ENCODE results near the gene BRD3. TPM values are rescaled to one million over a fixed set of nuclear protein-coding genes. Genes with fewer than 3 reads are reported as not detected.
"Not testable (repeated sequence)": the region's sequence is repeated elsewhere in the genome, so short reads cannot be mapped to it uniquely, and the experiment has no call there.

BRD3 gene
- total RNA-seq, 1 experiment from 2014 or later, result 2.5 TPM

DNA sequence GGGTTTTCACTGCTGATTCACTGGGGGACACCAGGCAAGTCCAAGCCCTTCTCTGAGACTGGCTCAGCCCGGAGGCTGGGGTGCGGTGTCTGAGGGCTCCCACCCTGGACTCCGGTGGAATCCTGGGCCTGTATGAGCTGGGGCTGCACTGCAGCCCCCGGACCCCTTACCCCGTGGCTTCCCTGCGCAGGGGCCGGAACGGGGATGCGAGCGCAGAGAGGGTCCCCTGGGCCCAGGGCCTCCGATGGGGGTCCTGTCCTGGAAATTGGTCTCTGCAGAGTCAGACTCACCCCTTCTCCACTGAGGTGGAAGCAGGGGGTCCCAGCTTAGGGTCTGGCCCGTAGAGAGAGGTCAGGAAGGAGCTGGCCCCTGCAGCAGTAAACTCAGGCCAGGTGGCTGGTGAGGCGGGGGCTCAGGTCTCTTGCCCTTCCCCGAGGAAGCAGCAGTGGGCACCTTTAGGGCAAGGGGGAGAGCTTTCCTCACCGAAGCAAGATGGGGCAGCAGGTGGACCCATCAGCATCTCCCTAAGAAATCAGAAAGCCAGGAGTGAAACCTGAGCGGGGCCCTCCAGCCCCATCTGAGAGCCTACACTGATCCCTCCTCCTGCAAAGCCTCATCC lies 74.1 kb downstream of the BRD3 start:
- no peak for DNase-seq (ENCODE audit: low spot score)

DNA sequence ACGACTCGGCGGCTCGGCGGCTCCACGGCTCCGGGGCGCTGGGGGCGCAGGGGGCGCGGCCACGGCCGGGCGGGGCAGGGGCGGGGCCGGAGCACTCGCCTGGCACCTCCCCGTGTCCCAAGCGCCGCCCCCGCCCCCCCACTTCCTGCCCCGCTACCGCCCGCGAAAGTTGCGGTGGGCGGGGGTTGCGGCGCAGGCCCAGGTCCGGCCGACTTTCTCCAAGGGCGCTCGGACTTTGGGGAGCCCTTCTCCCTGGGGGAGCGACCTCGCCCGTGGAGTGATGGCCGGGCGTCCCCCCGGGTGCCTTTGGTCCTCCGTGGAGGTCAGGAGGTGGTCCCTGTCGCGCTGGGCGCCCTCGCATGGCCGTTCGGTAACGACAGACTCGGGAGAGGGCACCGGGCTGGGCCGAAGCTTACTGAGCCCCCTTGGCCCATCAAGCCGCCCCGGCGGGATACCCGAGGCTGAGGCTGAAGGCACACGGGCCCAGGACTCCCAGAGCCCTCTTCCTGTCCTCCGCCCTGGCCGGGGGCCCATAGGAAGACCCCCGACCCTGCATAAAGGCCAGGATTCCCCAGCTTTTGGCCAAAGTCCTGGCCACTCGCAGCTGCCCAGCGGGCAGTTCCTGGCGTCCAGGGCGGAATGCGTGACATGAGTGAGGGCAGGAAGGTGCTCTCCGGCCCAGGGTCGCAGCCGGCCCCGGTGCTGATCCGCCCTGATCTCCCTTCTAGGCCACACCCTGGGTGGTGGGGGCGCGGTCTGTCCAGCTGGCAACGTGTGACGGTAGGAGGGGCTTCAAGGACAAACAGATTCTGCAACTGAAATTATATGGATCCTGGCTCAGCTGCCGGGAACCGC lies 74.8 kb downstream of the BRD3 start:
- peak; percentile 81 for DNase-seq (ENCODE audit: low spot score)

DNA sequence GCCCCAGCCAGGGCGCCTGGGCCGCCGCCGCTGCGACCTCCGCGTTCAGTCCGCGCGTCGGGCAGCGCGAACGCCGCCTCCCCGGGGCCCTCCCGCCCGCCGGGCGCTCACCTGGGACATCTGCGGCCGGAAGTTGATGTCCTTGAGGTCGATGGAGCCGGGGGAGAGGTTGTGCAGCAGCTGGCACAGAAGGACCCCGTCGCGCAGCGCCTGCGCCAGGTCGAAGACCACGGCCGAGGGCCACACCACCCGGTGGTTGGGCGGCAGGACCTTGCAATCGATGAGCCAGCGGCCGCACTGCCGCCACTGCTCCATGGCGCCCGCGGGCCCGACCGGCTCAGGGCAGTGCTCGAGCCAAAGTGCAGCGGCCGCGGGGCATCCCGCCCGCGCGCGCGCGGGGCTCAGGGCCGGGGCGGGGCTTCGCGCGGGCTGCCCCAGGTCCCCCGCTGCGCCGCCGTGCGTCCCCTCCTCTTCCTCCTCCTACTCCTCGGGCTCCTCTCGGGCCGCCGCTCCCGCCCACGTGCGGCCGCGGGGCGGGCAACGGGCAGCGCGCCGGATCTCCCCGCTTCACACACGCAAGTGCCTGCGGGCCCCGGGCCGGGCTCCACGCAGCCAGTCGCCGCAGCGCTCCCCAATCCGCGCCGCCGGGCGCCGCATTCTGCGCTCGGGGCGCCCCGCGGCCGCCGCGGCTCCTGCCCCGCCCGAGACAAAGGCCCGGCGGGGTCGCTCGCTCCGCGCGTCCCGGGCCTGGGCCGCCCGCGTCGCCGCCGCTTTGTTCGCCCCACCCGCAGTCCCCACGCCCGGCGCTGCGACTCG lies 75.7 kb downstream of the BRD3 start, which contains the start of gene VAV2:
Gene VAV2 (minus strand): TSS at position 361 of the 816 bp plus-strand sequence. CDS start 46 bp downstream, at position 315.
- DNase-seq (ENCODE audit: low spot score), result peak; percentile 31

DNA sequence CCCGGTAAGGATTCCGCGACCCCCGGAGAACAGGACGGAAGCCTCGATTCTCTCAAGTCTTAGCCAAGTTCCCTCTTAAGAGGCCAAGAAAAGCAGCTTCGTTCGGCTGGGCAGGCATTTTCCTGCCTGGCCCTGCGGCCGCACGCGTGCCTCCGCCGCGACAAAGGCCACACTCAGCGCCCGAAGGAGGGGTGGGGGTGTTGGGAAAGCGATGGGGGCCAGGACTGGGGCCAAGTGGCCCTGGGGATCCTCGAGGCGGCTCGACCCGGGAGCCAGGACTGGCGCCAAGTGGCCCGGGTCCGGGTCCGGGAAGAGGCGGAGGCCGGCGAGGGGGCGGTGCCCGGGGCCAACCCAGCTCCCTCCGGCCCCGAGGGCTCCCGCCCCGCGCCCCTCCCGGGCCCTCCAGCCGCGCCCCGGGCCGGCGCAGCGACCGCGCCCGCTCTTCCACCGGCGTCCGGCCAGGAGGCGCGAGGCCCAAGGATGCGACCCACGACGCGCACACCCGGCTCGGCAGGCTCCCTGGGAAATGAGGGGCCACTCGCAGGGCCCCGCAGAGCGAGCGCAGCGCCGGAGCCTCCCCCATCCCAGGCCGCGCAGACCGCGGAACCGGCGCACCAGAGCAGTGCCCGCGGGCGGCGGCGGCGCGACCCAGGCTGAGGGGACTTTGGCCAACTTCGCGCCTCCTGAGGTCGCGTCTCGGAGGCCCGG lies 76.5 kb downstream of the BRD3 start:
- DNase-seq (ENCODE audit: low spot score), result no peak

DNA sequence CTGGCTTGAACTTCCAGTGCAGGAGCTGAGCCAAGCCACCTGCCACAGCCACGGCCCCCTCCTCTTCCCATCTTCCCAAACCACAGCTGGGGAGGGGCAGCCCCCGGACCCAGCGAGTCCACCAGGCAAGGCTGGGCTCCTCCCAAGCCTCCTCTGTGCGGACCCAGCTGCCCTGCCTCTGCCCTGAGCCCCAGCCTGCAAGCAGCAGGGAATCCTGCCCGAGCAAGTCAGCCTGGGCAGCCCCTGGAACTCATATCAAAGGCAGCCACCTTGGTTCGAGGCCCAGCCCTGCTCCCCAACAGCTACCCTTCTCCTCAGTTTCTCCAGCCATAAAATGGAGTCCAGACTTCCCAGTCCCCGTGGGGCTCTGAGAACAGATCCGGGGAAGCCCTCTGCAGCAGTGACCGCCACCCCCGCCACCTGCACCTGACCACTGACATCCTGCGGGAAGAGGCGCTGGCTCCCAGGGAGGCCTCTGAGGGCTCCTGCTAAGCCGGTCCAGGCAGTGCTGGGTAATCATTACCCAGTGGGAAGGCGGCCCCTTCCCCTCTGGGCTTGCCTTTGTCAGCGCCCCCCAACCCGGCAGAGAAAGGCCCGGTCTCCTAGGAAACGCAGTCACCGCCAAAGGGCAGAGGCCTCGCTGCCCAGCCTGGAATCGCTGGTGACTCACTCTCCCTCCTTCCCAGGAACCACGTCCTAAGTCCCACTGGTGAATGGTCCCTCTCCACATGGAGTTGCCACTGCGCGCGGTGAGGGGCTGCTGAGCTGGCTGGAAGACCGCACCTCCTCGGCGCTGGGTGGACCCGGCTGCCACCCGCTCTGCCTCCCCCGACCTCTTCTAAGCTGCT lies 77.2 kb downstream of the BRD3 start:
- peak; percentile 44 for DNase-seq (ENCODE audit: low spot score)

DNA sequence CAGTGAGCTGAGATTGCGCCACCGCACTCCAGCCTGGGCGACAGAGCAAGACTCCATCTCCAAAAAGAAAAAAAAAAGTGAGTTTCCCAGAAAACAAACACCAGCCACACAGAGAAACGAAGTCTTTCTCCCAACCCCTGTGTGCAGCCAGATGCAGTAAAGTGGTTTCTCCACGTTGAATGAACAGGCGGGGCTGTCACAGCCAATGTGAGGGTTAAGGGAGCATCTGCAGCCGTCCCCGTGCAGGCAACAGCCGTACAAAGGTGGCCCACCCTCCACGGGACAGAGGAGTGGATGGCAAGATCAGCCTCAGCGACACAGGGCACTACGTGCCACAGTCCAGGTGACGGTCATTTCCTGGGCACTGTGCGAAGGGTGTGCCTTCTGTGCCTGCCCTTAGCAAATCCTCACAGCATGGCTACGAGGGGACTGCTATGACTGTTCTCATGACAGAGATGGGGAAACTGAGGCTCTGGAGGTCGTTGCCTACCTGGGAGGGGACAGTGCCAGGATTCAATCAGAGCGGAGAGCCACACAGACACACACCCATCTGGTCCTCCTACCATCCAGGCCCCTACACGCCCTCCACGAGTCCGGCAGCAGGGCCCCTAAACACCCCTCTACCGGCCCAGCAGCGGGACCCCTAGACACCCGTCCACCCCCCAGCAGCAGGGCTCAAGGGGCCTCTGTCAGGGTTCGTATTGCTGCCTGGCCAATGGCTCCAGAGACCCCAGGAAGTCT lies 78.0 kb downstream of the BRD3 start:
- no peak for DNase-seq (ENCODE audit: low spot score)

DNA sequence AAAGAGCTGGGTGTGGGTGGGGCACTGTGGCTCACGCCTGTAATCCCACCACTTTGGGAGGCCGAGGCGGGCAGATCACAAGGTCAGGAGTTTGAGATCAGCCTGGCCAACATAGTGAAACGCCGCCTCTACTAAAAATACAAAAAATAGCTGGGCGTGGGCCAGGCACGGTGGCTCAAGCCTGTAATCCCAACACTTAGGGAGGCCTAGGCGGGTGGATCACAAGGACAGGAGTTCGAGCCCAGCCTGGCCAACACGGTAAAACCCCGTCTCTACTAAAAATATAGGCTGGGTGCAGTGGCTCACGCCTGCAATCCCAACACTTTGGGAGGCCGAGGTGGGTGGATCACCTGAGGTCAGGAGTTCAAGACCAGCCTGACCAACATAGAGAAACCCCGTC lies 79.1 kb downstream of the BRD3 start:
- not testable (repeated sequence) for DNase-seq (ENCODE audit: low spot score)

DNA sequence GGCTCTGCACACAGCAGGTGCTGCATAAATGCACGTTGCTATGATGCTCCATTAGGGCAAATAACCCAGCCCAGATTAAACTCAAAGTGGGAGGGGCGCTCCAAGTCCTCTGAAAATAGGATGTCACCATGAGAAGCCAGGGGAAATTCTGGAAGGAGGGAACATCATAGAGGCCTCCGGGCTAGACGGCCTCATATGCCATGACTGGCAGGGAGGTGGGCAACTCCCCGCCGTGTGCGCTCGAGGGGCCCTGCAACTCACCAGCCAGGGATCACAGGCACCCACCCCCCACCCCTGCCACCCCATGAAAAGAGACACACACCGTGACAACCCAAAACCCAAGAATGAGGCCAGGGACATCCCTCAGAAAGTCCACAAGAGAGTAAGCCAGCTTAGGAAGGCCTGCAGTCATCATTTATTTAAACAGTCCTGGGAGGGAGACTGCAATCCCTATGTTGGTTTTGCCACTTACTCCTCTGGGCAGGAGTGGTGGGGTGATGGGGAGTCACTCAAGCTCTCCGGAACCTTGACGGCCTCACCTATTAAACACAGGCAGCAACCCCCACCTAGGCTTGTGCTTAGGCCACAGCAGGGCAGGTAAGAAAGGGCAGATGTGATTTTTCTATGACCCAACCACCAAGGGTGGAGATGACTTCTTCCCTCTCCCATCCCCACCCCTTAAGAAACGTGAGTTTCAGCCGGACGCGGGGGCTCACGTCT lies 79.7 kb downstream of the BRD3 start:
- DNase-seq (ENCODE audit: low spot score), result no peak

DNA sequence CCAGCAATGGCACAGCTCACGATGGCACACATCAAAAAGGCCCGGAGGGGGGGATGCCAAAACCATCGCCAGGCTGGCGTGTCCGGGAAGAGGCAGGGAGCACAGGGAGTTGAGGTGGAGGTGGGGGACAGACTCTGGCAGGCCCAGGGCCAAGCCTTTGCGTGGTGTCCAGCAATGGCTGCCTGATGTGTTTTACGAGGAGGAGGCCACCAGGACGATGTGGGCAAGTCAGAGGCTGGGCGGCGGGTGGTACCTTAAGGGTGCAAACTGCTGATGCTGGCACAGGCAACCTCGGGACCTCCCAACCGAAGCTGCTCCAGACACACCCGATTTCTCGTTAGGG lies 80.4 kb downstream of the BRD3 start:
- no peak for DNase-seq (ENCODE audit: low spot score)

DNA sequence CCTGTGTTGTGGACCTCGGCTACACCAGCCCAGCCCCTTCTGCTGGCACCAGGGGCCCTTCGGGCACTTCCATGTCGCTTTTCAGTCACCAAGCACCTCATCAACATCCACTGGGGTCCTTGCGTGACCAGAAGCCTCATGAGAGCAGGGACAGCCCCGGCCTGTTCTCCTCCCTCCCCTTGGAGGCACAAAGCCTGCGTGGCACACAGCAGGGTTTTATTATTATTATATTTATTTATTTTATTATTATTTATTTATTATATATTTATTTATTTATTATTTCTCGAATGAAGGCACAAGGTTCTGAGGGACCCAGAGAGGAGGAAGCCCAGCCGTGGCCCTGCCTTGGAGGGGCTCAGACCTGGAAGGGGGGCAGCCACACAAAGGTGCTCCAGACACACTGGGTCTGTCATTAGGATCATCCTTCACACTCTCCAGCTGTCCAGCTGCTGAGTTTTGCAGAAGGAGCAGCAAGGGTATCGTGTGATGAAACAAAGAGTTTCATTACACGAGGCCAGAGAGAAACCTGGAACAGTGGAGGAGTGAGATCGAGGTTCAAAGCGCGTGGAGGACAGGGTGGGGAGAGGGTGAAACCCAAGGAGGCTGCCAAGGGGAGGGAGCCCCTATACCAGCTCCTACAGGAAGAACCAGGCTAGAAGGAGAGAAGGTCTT lies 80.9 kb downstream of the BRD3 start:
- no peak for DNase-seq (ENCODE audit: low spot score)

DNA sequence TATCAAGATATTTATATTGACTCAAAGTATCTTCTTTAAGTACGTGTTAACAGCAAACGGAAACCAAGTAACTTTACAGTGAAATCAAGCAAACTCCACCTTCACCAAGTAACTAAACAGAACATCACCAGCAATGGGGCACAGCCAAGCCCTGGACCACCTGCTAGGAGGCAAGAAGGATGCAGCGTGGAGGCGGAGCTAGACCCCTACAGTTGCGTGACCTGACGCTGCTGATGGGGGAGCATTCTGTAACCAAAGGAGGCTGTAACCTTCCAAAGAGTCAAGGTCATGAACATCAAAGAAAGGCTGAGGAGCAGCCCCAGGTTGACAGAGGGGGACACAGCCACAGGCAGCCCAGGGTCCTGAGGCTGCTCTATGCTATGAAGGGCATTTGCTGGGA lies 81.8 kb downstream of the BRD3 start:
- no peak for DNase-seq (ENCODE audit: low spot score)

DNA sequence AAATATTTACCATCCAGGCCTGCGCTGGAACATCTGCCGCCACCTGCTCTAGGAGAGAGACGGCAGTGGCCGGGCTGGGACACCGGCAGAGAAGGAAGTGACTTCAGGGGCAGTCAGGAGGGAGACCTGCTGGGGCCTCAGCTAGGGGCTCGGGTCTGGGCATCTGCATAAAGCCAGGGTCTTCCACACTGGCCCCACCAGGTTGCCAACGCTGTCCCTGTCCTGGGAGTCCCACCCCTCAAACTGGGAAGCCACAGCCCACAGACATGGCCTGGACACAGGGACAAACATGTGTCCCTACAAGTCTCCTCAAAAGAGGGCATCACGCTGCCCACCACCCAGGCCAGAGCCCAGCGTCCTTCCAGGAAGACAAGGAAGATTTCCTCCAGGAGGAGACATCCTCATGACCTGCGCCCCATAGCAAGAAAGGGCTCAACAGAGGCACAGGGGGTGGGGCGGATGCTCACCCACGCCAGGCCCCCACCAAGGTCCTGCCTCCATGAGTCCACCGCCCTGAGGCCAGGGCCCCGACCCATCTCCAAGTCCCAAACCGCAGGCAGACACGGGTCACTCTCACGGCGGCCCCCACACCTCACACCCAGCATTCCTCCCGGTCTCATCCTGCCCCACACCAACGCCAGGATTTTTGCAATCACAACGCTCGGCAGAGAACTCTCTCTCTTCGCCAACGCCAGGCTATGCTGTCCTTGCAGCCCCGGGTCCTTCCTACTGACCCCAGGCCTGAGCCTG lies 84.7 kb downstream of the BRD3 start:
- DNase-seq (ENCODE audit: low spot score), result no peak

DNA sequence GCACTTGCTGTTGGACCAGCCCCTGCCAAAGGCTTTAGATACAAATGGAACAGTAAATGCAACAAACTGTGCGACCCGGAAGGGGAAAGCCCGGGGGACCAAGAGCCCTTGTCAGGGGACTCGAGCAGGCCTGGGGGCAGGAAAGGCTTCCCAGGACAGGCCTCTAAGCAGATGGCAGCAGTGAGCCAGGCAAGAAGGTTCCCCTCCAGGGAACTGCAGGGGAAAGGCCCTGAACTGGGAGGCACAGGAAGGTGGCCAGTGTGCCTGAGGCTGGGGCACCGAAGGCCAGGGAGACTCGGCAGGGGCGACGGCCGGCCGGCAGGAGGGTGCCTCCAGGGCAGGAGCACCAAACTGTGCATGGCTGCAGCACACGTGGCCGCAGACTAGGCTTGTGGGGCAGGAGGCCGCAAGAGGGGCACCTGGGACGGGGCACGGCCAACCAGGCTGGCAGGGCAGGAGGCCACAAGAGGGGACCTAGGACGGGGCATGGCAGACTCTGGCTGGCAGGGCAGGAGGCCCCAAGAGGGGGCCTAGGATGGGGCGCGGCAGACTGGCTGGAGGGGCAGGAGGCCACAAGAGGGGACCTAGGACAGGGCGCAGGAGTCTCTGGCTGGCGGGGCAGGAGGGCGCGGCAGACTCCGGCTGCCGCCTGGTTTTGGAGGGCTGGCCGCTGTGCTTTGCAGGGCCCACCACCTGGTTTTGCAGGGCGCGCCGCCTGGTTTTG lies 85.7 kb downstream of the BRD3 start:
- no peak for DNase-seq (ENCODE audit: low spot score)

DNA sequence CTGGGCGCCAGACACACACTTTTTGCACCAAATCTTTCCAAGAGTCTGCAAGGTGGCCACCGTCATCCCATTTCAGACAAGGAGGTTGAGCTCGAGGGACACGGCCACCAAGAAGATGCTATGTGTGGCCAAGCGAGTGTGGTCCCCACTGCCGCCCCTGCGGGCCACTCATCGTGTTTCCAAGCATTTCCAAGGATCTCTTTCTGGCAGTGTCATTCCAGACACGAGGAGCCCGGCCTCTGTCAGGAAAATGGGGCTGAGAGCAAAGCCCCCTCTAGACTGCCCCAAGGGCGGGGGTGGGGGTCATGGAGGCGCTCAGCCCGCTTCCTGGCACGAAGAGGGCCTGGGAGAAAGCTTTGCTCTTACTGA lies 86.3 kb downstream of the BRD3 start:
- no peak for DNase-seq (ENCODE audit: low spot score)

DNA sequence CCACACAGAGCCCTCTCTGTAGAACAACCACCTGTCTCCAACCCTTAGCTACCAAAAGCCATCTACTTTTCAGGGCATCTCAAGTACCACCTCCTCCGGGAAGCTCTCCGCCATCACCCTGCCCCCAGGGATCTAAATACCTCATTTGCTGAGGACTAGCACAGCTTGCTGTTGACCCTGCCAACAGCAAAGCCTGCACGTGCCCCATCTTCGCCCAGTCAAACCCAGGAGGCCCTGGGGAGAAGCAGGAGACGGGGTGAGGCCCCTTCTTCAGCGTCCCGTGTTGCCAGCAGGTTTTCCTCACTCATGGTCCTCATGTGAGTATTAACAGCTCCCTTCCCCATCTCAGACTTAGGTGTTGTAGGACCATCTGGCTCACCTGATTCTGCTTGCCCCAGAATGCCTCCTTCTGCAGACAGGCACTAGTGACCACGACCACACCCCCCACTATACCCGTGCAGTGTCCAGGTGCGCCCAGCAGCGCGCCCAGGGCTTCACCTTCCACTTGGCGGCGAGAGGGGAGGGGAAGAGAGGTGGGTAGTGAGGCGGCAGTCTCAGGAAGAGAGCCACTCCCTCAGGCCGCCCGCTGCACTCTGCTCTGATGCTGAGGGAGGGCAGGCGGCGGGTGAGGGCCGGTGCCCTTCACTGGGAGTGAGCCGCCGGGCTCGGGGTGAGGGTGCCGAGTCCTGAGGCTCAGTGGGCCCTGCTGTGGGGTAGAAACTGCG lies 86.8 kb downstream of the BRD3 start:
- DNase-seq (ENCODE audit: low spot score), result no peak
